CD4-positive, alpha-beta T cell treated with Interleukin-15 for 1 hour (primary cell): ENCODE measurements around the gene DNAJC11.

Source experiments
- DNase-seq: peaks from one replicate; pipeline ENCODE4 v3.0.0-alpha.2; 2020

The DNAJC11 gene

GRCh38 chr1:6599141-6599975, 102.3 kb downstream of the DNAJC11 start:
- peak; percentile 55 for DNase-seq

GRCh38 chr1:6597777-6598131, 103.9 kb downstream of the DNAJC11 start:
- no peak for DNase-seq

- no peak for DNase-seq
Measured at GRCh38 chr1:6596886-6597776, 104.5 kb downstream of the DNAJC11 start.

GRCh38 chr1:6596351-6596750, 105.3 kb downstream of the DNAJC11 start:
- no peak for DNase-seq

- no peak for DNase-seq
Measured at GRCh38 chr1:6594977-6595740, 106.5 kb downstream of the DNAJC11 start.

GRCh38 chr1:6593810-6594209, 107.8 kb downstream of the DNAJC11 start:
- DNase-seq = no peak

- DNase-seq = no peak
Measured at GRCh38 chr1:6592865-6593593, 108.6 kb downstream of the DNAJC11 start.

- no peak for DNase-seq
Measured at GRCh38 chr1:6592441-6592840, 109.2 kb downstream of the DNAJC11 start.

GRCh38 chr1:6591644-6592043, 110.0 kb downstream of the DNAJC11 start:
- no peak for DNase-seq

- DNase-seq = no peak
Measured at GRCh38 chr1:6591222-6591621, 110.4 kb downstream of the DNAJC11 start.

GRCh38 chr1:6590046-6590445, 111.6 kb downstream of the DNAJC11 start:
- no peak for DNase-seq

- DNase-seq = no peak
Measured at GRCh38 chr1:6588893-6589520, 112.6 kb downstream of the DNAJC11 start.

GRCh38 chr1:6588128-6588892, 113.3 kb downstream of the DNAJC11 start:
- no peak for DNase-seq

- no peak for DNase-seq
Measured at GRCh38 chr1:6587261-6588005, 114.2 kb downstream of the DNAJC11 start.

- DNase-seq = no peak
Measured at GRCh38 chr1:6586404-6586816, 115.2 kb downstream of the DNAJC11 start.

GRCh38 chr1:6585841-6586240, 115.8 kb downstream of the DNAJC11 start:
- no peak for DNase-seq

GRCh38 chr1:6585081-6585722, 116.4 kb downstream of the DNAJC11 start:
- DNase-seq = no peak
